HepG2 (cell line): ENCODE results near the gene SLCO4A1. TPM values are rescaled to one million over a fixed set of nuclear protein-coding genes. Genes with fewer than 3 reads are reported as not detected.

Experiments
- CCDC6 ChIP-seq: sonication (generic); formaldehyde crosslinking; IDR thresholded peaks from 2 replicates; pipeline ENCODE4 v1.8.1; 2022; ENCODE audit warnings: mild to moderate bottlenecking, missing genetic modification reagents, moderate library complexity
- MTF1 ChIP-seq: sonication (generic); formaldehyde crosslinking; IDR thresholded peaks from 2 replicates; pipeline ENCODE4 v1.5.0; 2020; ENCODE audit warnings: missing genetic modification reagents
- NFE2L1 ChIP-seq: sonication (generic); formaldehyde crosslinking; IDR thresholded peaks from 2 replicates; pipeline ENCODE4 v1.4.0; 2020; ENCODE audit warnings: missing genetic modification reagents, mild to moderate bottlenecking, borderline replicate concordance
- PLRG1 ChIP-seq: fragments of 450-650 bp; conservative IDR thresholded peaks from 2 replicates; pipeline ENCODE4 v1.6.1; 2016
- RNF2 ChIP-seq: fragments of 450-650 bp; conservative IDR thresholded peaks from 2 replicates; pipeline ENCODE4 v1.6.1; 2016; ENCODE audit warnings: low read depth
- ZFX ChIP-seq: sonication (generic); formaldehyde crosslinking; IDR thresholded peaks from 2 replicates; pipeline ENCODE4 v1.4.0; 2020; ENCODE audit warnings: mild to moderate bottlenecking, low read depth, missing genetic modification reagents, moderate library complexity
- ZNF441 ChIP-seq: sonication (generic); formaldehyde crosslinking; IDR thresholded peaks from 2 replicates; pipeline ENCODE4 v1.7.0; 2021; ENCODE audit warnings: missing genetic modification reagents, borderline replicate concordance
- ZNF543 ChIP-seq: sonication (generic); formaldehyde crosslinking; IDR thresholded peaks from 2 replicates; pipeline ENCODE4 v1.4.0; 2020; ENCODE audit warnings: mild to moderate bottlenecking, missing genetic modification reagents
- ZNF615 ChIP-seq: sonication (generic); formaldehyde crosslinking; IDR thresholded peaks from 2 replicates; pipeline ENCODE4 v1.5.0; 2020; ENCODE audit warnings: mild to moderate bottlenecking, missing genetic modification reagents, borderline replicate concordance
- ZNF768 ChIP-seq: sonication (generic); formaldehyde crosslinking; IDR thresholded peaks from 2 replicates; pipeline ENCODE4 v1.4.0; 2020; ENCODE audit warnings: missing genetic modification reagents
- ZZZ3 ChIP-seq: sonication (generic); formaldehyde crosslinking; IDR thresholded peaks from 2 replicates; pipeline ENCODE4 v1.4.0; 2020; ENCODE audit warnings: missing genetic modification reagents, mild to moderate bottlenecking, borderline replicate concordance
- polyA plus RNA-seq, 8 experiments: library from polyadenylated mRNA; depleted of rRNA in 3 of 8; stranded (reverse) in 7 of 8; unstranded in 1 of 8; fragments of >200 nt; fragmentation: Illumina TruSeq in 4 of 8; extraction: Trizol in 4 of 8; gene quantifications; 2 replicates each; pipeline versions ENCODE4 v1.2.1 to v1.2.3, GENCODE V29; 2011 to 2016; ENCODE audit warnings: low read depth in 4 of 8, missing spikeins in 1 of 8, mixed read lengths in 1 of 8; ENCODE audit not compliant: insufficient read depth in 1 of 8
- total RNA-seq, 5 experiments: library from RNA; depleted of rRNA; stranded (reverse); fragments of >200 nt; fragmentation: Illumina TruSeq; extraction: Trizol; gene quantifications; 2 replicates each; pipeline ENCODE4 v1.2.3, GENCODE V29; 2016; ENCODE audit warnings: low read depth in 1 of 5
- TF ChIP-seq, protein P1 (sequence below): sonication (generic); formaldehyde crosslinking; IDR thresholded peaks from 2 replicates; pipeline ENCODE4 v1.4.0; 2020; ENCODE audit warnings: mild to moderate bottlenecking, missing genetic modification reagents
- TF ChIP-seq, protein P2 (sequence below): sonication (generic); formaldehyde crosslinking; IDR thresholded peaks from 2 replicates; pipeline ENCODE4 v1.5.1; 2020; ENCODE audit warnings: mild to moderate bottlenecking, missing genetic modification reagents, moderate library complexity
- TF ChIP-seq, protein P3 (sequence below): sonication (generic); formaldehyde crosslinking; IDR thresholded peaks from 2 replicates; pipeline ENCODE4 v1.5.0; 2020; ENCODE audit warnings: mild to moderate bottlenecking, missing genetic modification reagents

The SLCO4A1 gene
- total and polyA plus RNA-seq, 2 of the 13 experiments (the other 11 are each of a cell fraction or from before 2014, with no cell fraction given) = 55.5 to 112 TPM

DNA sequence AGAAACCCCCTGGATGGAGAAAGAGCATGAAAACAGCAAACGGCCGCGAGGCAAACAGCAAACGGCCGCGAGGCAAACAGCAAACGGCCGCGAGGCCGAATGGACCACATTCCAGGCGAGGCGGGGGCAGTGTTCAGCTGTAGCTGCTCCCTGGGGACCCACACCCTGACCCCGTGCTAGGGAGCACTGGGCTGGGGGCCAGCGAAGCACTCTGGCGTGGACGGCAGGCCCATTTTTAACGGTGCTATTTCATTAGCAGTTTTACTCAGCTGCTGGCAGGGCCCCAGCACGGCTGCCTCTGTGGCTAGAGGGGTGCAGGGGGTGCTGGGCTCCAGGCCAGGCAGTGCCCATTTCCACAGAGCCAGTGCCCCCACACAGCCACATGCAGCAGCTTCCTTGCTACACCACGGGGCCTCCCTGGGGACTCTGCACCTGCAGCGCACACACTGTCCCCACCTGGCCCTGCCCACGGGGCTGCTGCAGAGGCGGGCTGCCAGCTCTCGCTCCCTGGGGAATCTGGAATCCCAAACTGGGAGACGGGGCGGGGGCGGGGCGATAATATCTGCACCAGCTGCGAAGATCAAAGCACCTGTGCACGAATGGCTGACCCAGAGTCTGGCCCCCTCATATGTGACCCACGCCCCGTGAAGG, 35.6 kb upstream of the SLCO4A1 start (continued):
- no peak; the same call in 1 of the 2 replicates for TF ChIP-seq CCDC6 (CRISPR knock-in tag)
- TF ChIP-seq MTF1 (CRISPR knock-in tag) = no peak
- TF ChIP-seq, protein P1, sequence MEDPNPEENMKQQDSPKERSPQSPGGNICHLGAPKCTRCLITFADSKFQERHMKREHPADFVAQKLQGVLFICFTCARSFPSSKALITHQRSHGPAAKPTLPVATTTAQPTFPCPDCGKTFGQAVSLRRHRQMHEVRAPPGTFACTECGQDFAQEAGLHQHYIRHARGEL (CRISPR knock-in tag) = no peak
- 0 out of 2 replicates have a peak, but pooled peaks have one; percentile 44 for TF ChIP-seq NFE2L1 (CRISPR knock-in tag)
- peak; percentile 44; the same call in 1 of the 2 replicates for TF ChIP-seq ZFX (CRISPR knock-in tag)
- TF ChIP-seq, protein P2, sequence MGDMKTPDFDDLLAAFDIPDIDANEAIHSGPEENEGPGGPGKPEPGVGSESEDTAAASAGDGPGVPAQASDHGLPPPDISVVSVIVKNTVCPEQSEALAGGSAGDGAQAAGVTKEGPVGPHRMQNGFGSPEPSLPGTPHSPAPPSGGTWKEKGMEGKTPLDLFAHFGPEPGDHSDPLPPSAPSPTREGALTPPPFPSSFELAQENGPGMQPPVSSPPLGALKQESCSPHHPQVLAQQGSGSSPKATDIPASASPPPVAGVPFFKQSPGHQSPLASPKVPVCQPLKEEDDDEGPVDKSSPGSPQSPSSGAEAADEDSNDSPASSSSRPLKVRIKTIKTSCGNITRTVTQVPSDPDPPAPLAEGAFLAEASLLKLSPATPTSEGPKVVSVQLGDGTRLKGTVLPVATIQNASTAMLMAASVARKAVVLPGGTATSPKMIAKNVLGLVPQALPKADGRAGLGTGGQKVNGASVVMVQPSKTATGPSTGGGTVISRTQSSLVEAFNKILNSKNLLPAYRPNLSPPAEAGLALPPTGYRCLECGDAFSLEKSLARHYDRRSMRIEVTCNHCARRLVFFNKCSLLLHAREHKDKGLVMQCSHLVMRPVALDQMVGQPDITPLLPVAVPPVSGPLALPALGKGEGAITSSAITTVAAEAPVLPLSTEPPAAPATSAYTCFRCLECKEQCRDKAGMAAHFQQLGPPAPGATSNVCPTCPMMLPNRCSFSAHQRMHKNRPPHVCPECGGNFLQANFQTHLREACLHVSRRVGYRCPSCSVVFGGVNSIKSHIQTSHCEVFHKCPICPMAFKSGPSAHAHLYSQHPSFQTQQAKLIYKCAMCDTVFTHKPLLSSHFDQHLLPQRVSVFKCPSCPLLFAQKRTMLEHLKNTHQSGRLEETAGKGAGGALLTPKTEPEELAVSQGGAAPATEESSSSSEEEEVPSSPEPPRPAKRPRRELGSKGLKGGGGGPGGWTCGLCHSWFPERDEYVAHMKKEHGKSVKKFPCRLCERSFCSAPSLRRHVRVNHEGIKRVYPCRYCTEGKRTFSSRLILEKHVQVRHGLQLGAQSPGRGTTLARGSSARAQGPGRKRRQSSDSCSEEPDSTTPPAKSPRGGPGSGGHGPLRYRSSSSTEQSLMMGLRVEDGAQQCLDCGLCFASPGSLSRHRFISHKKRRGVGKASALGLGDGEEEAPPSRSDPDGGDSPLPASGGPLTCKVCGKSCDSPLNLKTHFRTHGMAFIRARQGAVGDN = peak; percentile 76
- peak; percentile 24; the same call in 1 of the 2 replicates for TF ChIP-seq ZNF543 (CRISPR knock-in tag)
- 0 out of 2 replicates have a peak, but pooled peaks have one; percentile 47 for TF ChIP-seq ZZZ3 (CRISPR knock-in tag)
- no peak for TF ChIP-seq PLRG1
- TF ChIP-seq, protein P3, sequence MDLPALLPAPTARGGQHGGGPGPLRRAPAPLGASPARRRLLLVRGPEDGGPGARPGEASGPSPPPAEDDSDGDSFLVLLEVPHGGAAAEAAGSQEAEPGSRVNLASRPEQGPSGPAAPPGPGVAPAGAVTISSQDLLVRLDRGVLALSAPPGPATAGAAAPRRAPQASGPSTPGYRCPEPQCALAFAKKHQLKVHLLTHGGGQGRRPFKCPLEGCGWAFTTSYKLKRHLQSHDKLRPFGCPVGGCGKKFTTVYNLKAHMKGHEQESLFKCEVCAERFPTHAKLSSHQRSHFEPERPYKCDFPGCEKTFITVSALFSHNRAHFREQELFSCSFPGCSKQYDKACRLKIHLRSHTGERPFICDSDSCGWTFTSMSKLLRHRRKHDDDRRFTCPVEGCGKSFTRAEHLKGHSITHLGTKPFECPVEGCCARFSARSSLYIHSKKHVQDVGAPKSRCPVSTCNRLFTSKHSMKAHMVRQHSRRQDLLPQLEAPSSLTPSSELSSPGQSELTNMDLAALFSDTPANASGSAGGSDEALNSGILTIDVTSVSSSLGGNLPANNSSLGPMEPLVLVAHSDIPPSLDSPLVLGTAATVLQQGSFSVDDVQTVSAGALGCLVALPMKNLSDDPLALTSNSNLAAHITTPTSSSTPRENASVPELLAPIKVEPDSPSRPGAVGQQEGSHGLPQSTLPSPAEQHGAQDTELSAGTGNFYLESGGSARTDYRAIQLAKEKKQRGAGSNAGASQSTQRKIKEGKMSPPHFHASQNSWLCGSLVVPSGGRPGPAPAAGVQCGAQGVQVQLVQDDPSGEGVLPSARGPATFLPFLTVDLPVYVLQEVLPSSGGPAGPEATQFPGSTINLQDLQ (CRISPR knock-in tag) = no peak
- 0 out of 2 replicates have a peak, but pooled peaks have one; percentile 29 for TF ChIP-seq RNF2
- TF ChIP-seq ZNF615 (CRISPR knock-in tag) = no peak
- peak; percentile 46; the same call in 1 of the 2 replicates for TF ChIP-seq ZNF768 (CRISPR knock-in tag)
- no peak for TF ChIP-seq ZNF441 (CRISPR knock-in tag)
